Effector CD8-positive, alpha-beta T cell (primary cell): ENCODE measurements around the gene ANKRD13D.

ENCODE experiments used
- DNase-seq: peaks from one replicate; lab custom pipeline; 2025; lab: John Stamatoyannopoulos, UW

Gene ANKRD13D

GRCh38 chr11:67302571-67303131 is 13.5 kb downstream of the ANKRD13D start:
- no peak for DNase-seq

- DNase-seq: peak; percentile 21
Observed at GRCh38 chr11:67303132-67303834, 14.2 kb downstream of the ANKRD13D start, which contains the start of gene SSH3. Gene SSH3 (plus strand): TSS chr11:67303530. CDS start chr11:67303626, 96 bp downstream.

DNA sequence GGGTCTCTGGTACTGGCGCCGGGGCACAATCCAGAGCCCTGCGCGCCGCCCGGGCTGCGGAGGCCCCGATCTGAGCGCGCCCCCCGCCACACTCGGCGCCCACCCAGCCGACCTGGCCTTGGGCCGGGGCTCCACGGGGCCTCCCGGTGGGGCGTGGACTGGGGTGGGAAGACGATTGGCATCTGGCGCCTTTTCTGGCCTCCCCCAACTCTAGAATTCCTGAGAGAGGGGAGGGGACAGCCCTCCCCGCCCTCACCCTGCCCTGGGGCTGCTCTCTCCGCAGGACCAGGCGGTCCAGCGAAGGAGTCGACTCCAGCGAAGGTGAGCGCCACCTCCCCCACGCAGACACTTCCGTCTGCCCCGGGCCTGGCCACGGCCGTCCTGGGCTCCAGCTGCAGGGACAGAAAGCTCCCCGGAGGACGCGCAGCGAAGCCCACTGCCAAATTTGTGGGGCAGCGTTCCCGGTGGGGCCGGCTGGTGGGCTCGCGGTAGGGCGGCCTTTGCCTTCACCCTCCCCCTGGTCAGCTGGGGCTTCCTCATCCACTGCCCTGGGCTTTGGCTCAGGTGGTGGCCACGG is 14.8 kb downstream of the ANKRD13D start:
- DNase-seq: no peak

DNA sequence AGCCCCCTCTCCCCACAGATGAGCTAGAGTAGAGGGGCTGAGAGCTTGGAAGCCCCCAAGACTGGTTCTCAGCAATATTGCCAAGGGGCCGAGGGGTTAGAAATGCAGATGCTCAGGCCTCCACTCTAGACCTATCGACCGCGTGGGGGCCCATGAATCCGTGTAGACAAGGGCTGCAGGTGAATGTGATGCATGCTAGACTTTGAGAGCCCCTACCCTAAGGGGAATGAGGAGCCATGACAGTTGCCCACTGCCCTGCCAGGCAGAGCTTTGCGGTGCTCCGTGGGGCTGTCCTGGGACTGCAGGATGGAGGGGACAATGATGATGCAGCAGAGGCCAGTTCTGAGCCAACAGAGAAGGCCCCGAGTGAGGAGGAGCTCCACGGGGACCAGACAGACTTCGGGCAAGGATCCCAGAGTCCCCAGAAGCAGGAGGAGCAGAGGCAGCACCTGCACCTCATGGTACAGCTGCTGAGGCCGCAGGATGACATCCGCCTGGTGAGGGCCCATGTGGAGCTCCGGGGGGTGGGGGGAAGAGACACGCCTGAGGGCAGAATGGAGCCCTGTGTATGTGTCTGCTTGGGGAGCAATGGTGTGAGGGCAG is 15.5 kb downstream of the ANKRD13D start:
- no peak for DNase-seq

GRCh38 chr11:67306769-67307544 is 17.9 kb downstream of the ANKRD13D start:
- no peak for DNase-seq

- DNase-seq: no peak
Observed at GRCh38 chr11:67307545-67308001, 18.5 kb downstream of the ANKRD13D start.

DNA sequence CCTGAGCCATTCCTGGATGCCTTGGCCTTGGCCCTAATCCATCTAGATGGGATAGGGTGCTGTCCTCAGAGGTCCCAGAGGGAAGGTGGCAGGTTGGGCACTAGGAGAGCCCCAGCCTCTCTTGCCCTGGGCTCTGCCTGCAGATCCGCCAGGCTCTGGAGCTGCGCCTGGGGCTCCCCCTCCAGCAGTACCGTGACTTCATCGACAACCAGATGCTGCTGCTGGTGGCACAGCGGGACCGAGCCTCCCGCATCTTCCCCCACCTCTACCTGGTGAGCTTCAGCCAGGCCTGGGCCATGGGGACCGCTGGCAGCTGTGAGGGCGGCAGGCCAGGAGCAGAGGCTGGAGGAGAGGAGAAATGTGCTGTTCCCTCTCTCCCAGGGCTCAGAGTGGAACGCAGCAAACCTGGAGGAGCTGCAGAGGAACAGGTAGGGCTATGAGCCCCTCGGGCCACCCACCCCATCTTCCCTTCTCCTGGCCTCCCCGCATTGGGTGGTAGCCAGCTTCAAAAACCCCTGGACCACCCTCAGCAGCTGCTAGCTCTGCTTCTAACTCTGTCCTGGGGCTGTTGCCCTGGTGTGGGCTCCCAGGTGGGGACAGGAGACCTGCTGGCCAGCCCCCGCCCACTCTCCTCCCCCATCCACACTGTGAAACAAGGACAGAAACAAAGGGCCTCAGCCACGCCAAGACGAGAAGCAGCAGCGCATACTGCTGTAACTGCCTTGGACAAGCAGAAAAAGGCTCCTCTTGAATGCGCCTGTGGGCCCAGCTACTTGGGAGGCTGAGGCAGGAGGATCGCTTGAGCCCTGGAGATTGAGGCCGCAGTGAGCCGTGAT is 19.1 kb downstream of the ANKRD13D start:
- no peak for DNase-seq

DNA sequence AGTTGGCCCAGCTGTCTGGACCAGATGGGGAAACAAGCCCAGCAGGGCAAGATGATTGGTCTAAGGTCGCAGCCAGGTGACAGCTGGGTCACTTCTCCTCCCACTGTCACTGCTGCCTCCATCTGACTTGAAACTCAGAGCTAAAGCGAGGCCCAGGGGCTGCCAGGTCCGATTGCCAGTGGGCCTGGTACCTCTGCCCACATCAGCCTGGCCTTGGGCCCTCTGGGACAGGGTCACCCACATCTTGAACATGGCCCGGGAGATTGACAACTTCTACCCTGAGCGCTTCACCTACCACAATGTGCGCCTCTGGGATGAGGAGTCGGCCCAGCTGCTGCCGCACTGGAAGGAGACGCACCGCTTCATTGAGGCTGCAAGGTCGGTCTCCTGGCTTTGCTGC is 20.1 kb downstream of the ANKRD13D start:
- DNase-seq: no peak

DNA sequence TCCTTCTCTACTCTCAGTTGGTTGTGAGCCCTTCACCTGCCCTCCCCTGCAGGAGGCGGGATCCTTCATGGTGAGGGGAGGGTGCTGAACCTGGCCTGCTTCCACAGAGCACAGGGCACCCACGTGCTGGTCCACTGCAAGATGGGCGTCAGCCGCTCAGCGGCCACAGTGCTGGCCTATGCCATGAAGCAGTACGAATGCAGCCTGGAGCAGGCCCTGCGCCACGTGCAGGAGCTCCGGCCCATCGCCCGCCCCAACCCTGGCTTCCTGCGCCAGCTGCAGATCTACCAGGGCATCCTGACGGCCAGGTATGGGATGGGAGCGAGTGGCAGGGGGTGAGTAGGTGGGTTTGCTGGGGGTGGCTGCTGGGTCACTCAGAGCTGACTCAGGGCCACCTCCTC is 20.6 kb downstream of the ANKRD13D start:
- no peak for DNase-seq

DNA sequence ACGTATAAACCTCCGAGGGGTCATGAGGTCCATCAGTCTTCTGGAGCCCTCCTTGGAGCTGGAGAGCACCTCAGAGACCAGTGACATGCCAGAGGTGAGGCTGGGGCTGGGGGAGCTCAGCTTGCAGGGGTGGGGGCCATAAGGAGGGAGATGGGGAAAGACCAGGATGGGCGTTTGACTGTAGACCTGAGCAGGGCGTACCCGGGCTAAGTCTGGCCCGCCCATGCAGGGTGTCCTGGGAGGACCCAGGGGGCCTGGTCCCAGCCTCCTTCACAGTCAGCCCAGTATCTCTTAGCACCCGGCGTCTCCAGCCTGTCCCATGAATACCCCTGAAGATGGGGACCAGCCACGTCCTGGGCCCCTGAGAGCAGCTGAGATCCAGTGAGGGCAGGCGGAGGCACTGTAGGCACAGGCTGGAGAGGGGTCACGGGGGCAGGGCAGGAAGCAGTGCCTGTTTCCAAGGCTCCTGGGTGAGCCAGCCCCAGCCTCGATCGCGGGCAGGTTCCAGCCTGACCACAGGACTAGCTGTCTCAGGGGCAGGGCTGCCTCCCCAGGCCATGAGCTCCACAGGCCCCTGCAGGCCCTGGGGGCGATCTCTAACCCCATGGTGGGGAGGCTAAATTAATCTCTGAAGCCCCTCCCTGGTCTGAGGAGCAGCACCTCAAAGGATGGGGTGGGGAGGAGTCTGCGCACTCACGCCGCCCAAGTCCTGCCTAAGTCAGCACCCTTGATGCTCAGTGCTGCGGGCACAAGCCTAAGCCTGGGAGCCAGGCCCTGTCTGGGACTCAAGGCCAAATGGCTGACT is 21.3 kb downstream of the ANKRD13D start:
- no peak for DNase-seq

DNA sequence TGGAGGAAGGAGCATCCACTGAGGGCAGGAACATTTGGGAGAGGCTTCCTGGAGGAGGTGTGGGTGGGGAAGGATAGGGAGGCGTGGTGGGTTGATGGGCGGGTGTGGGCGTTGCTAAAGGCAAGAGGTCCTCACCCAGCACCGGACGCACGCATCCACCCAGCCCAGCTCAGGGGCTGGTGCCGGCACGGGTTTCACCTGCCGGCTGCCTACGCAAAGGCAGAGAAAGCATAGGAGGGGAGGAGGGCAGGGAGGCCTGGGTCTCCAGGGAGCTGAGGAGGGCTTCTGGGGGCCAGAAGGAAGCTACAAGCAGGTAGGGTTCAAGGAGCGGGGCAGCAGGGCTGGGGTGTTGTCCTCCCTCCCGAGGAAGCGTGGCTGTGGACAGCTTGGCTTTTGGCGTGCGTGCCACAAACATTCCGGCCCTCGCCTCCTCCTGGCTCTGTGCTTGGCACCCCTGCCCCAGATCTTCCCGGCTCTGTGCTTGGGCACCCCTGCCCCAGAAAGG is 22.0 kb downstream of the ANKRD13D start:
- no peak for DNase-seq

DNA sequence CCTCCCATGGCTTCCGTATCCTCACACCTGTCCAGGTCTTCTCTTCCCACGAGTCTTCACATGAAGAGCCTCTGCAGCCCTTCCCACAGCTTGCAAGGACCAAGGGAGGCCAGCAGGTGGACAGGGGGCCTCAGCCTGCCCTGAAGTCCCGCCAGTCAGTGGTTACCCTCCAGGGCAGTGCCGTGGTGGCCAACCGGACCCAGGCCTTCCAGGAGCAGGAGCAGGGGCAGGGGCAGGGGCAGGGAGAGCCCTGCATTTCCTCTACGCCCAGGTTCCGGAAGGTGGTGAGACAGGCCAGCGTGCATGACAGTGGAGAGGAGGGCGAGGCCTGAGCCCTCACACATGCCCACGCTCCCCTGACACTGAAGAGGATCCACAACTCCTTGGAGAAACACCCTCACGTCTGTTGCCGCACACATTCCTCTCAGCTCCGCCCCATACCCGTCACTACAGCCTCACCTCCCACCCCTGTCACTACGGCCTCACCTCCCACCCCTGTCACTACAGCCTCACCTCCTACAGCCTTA is 22.5 kb downstream of the ANKRD13D start:
- DNase-seq: no peak

DNA sequence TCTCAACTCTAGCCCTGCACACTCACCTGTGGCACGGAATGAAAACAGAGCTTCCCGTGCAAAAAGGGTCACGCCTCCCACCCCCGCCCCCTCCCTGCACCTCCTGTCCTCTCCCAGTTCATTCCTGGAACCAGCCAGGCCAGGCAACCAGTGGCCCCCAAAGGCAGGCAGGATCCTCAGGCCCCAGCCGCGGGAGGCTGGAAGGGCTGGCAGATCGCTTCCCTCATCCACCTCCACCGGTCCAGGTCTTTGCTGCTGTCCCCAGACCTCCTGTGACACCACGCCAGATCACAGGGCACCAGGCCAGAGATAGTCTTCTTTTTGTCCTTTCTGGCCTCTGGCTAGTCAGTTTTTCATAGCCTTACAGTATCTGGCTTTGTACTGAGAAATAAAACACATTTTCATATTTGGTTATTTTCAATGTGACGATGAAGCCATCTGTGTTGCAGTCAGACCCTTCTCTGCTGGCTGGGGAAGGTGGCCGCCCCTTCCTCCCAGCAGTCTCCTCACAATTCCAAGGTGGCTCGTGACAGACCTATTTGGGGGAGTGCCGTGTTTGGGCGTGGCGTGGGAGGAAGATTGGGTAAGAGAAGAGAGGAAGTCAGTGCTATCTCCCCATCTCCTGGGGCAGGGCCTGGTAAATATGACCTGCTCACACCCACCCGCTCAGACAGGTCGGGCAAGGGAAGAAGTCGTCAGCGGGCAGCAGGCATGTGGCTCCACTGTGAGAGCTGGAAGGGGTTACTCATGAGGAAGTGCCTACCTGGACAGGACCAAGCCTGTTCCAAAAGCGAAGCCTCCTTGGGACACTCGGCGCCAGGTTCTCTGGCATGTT is 23.3 kb downstream of the ANKRD13D start:
- no peak for DNase-seq

DNA sequence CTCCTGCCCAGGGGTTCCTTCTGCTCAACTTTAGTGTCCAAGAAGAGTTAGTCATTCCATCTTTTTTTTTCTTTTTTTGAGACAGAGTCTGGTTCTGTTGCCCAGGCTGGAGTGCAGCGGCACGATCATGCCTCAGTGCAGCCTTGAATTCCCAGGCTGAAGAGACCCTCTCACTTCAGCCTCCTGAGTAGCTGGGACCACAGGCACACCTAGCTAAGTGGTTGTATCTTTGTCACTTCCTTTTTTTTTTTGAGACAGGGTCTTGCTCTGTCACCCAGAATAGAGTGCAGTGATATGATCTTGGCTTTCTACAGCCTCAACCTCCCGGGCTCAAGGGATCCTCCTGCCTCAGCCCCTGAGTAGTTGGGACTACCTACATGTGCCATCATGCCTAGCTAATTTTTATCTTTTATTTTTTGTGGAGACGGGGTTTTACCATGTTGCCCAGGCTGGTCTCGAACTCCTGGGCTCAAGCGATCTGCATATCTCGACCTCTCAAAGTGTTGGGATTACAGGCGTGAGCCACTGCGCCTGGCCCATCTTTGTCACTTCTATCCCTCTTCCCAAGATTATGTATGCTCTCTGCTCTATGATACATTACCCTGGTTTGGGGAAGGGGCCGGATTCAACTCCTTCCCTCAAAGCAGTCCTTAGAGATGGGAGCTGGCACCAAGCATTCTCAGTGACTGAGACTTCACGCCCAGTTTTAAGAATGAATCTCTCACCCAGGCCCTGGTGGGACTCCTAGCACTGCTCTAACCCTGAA is 24.2 kb downstream of the ANKRD13D start:
- no peak for DNase-seq

DNA sequence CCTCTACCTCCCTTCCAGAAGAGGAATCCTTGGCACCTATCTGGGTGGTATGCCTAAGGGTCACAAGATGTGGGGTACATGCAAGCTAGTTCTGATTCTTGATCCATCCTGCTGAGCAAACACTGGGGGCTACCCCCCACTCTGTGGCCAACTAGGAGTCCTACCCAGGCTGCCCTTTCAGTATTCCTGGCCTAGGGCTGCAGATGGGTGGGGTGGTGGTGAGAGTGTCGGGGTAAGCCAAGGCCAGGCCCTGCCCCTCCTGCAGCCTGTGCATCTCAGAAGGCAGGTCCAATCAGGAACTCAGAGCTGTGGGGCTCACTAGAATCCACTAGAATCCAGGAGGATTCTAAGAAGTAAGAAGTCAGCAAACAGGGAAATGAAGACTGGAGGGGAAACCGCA is 25.1 kb downstream of the ANKRD13D start:
- DNase-seq: no peak

- DNase-seq: no peak
Observed at GRCh38 chr11:67315325-67315909, 26.3 kb downstream of the ANKRD13D start.

DNA sequence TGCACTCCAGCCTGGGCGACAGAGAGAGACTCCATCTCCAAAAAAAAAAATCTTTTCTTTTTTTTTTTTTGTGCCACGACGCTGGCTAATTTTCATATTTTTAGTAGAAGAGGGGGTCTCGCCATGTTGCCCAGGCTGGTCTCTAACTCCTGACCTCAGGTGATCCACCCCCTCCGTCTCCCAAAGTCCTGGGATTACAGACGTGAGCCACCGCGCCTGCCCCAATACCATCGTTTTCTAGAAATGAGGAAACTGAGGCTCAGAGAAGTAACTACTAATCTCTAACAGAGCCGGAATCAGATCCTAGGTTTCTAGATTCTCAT is 27.7 kb downstream of the ANKRD13D start:
- no peak for DNase-seq
